ENCODE data around the gene SENP3.

DNA sequence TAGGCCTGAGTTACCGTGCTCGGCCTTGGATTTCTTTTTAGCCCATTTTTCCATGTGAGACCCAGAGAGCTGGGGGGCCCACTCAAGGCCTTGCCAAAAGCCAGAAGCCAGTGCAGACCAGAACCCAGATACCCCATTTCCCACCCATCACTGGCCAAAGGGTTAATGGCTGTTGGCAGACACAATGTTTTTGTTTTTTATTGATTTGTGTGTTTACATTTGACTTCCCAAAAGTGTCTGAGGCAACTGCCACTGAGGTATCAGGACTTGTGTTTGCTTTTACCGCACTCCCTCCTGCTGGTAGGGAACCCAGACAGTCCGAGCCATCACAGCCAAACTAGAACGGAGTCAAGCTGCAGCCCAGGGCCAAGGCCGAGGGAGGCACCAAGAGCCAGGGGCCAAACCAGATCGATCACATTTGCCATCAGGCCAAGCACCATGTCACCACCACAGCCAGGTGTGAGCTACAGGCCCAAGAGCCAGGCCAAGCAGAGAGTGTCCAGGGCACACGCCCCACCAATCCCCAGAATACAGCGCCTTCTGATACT, 20.6 kb upstream of the SENP3 start:
- TF ChIP-seq EZH2 (IDR thresholded peaks at IDR 0.05; ENCODE audit: insufficient read depth, poor library complexity, severe bottlenecking) = no peak
- no peak for TF ChIP-seq EZH2phosphoT487 (IDR thresholded peaks at IDR 0.05; ENCODE audit: insufficient read depth, low read depth)
